ENCODE measurements around the gene TRMU. TPM values are rescaled to one million over a fixed set of nuclear protein-coding genes. Genes with fewer than 3 reads are reported as not detected.

Gene TRMU
- total and polyA plus RNA-seq, 2 donors (not counting 3 experiments of a cell fraction or from before 2014, with no cell fraction given): 42.4 to 65.7 TPM

- H3K9me1 ChIP-seq (replicated peaks; ENCODE audit: control insufficient read depth, extremely low read depth, insufficient read depth, low read length): no peaks in the 10 kb centered on the region
- no peak overlapping the region for H3K4me2 ChIP-seq (ENCODE audit: insufficient read depth, low read length)
- BruUV-seq (replicated peaks): no TSS peak
- POLR2A ChIA-PET: no interaction called here
- H3K36me3 ChIP-seq (ENCODE audit: control insufficient read depth in 2 of 2, extremely low read depth in 1 of 2, insufficient read depth in 2 of 2, low read length in 2 of 2): peaks cover 19 to 61% of the 10 kb centered on the region in 2 experiments
- H4K20me1 ChIP-seq (replicated peaks; ENCODE audit: control insufficient read depth, extremely low read depth, insufficient read depth, low read length): no peaks in the 10 kb centered on the region
- no peaks in the 10 kb centered on the region for H3K27me3 ChIP-seq (ENCODE audit: control insufficient read depth in 2 of 2, insufficient read depth in 2 of 2, low read length in 2 of 2)
- CTCF ChIA-PET: no interaction called here
- no peak overlapping the region for H3K4me3 ChIP-seq (replicated peaks in 1 of 3; ENCODE audit: insufficient read depth in 1 of 3, low read depth in 1 of 3, low read length in 3 of 3)
- FAIRE-seq (no peak), DNase-seq (ENCODE audit: low read depth, low spot score) (no peak)
- H3K79me2 ChIP-seq (ENCODE audit: control insufficient read depth, insufficient read depth, low read length): no peaks in the 10 kb centered on the region
- dilution Hi-C loops (cut with MboI; ENCODE audit: extremely low pct_ligation_motif_present, low sequenced_read_pairs): no loop called here
- H3K27ac ChIP-seq (ENCODE audit: insufficient read depth, low read depth, low read length): no peak overlapping the region
- H3K9ac ChIP-seq (replicated peaks; ENCODE audit: extremely low read depth, insufficient read depth, low read length): no peak overlapping the region
- H3K4me1 ChIP-seq (ENCODE audit: control insufficient read depth, extremely low read depth, insufficient read depth, low read length): no peaks in the 10 kb centered on the region
- intact Hi-C loops (cut with micrococcal nuclease): no loop called here
- TF ChIP-seq JUN (IDR thresholded peaks at IDR 0.05; ENCODE audit: borderline replicate concordance, insufficient read depth, insufficient read length, low read depth) (no peak), CTCF (IDR thresholded peaks at IDR 0.05; ENCODE audit: extremely low read depth in 1 of 2, insufficient read depth in 1 of 2, low read depth in 1 of 2, low read length in 2 of 2) (no peak), MAX (IDR thresholded peaks at IDR 0.05; ENCODE audit: insufficient read depth, insufficient read length) (no peak), MYC (IDR thresholded peaks at IDR 0.05; ENCODE audit: low read depth, low read length) (no peak), GATA2 (IDR thresholded peaks at IDR 0.05; ENCODE audit: insufficient read depth, insufficient read length, low read depth, low read length) (no peak), EZH2 (IDR thresholded peaks at IDR 0.05; ENCODE audit: borderline replicate concordance, low read depth, low read length, severe bottlenecking) (no peak), POLR2AphosphoS5 (IDR thresholded peaks at IDR 0.05; ENCODE audit: insufficient read depth, low read depth, low read length) (no peak), FOS (IDR thresholded peaks at IDR 0.05; ENCODE audit: borderline replicate concordance, insufficient read depth, low read length) (no peak), POLR2A (IDR thresholded peaks at IDR 0.05; ENCODE audit: low read depth, low read length) (no peak)
- no peak overlapping the region for H2AFZ ChIP-seq (ENCODE audit: low read depth, low read length)
- H3K9me3 ChIP-seq (replicated peaks; ENCODE audit: control insufficient read depth, insufficient read depth, low read length): no peaks in the 10 kb centered on the region
These were observed 12.1 kb downstream of the TRMU start for GRCh38 chr22:46347646-46348045.

Measured in endothelial cell of umbilical vein (primary cell).